Activated T-helper 1 cell treated with anti-CD3 and anti-CD28 coated beads, Interleukin-12 subunit alpha, Interleukin-12 subunit beta, Interleukin-2, Interleukin-4 antibody, amounts not matched to agents 30 ng/mL and 10 ng/mL and 1 ng/mL, durations not matched to agents 14 hours and 24 hours and 36 hours (primary cell): Measurements from ENCODE around the gene PNLIPRP2. TPM values are rescaled to one million over a fixed set of nuclear protein-coding genes. Genes with fewer than 3 reads are reported as not detected.

Experiments
- total RNA-seq: library from RNA; stranded (reverse); gene quantifications from 2 replicates; pipeline ENCODE4 v1.2.3, GENCODE V29; 2022

The PNLIPRP2 gene
- total RNA-seq, 1 donor from 2014 or later = not detected

Other genes starting within 250 kb of the PNLIPRP2 start
- gene PNLIPRP3, start 193.1 kb upstream of the PNLIPRP2 start, total RNA-seq = not detected in 2 replicates
- gene PNLIP, start 75.0 kb upstream of the PNLIPRP2 start, total RNA-seq = not detected in 2 replicates
- not detected in 2 replicates for gene PNLIPRP1, start 30.0 kb upstream of the PNLIPRP2 start, total RNA-seq
- gene HSPA12A, start 121.6 kb downstream of the PNLIPRP2 start, total RNA-seq = 0.05 TPM in 1 of 2 replicates, not detected in the other
- not detected in 2 replicates for gene ENO4, start 228.5 kb downstream of the PNLIPRP2 start, total RNA-seq